ENCODE data around the gene FNBP1L. TPM values are rescaled to one million over a fixed set of nuclear protein-coding genes. Genes with fewer than 3 reads are reported as not detected.

FNBP1L gene
- total RNA-seq, 1 experiment from 2014 or later: 9.2 TPM

DNA sequence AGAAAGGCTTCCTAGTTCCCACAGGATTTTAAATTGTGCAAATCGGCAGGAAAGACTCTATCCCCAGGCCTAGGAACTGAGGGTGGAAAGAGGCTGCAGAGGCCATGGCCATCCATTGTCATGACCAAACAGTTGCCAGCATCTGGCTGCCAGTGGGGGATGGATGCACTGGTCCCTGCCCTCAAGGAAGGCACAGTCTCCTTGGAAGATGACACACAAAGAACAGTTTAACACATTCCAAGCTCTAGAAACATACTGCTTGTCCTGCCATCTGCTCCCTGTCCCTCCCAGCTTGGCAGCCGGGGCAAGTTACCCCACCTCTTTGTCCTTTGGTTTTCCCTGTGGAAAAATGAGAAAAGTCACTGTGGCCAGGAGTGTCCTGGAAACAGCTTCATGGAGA lies 150.5 kb downstream of the FNBP1L start:
- DNase-seq (ENCODE audit: low spot score): no peak
- in situ Hi-C loops (cut with HindIII; ENCODE audit: low sequenced_read_pairs): no loop called here

DNA sequence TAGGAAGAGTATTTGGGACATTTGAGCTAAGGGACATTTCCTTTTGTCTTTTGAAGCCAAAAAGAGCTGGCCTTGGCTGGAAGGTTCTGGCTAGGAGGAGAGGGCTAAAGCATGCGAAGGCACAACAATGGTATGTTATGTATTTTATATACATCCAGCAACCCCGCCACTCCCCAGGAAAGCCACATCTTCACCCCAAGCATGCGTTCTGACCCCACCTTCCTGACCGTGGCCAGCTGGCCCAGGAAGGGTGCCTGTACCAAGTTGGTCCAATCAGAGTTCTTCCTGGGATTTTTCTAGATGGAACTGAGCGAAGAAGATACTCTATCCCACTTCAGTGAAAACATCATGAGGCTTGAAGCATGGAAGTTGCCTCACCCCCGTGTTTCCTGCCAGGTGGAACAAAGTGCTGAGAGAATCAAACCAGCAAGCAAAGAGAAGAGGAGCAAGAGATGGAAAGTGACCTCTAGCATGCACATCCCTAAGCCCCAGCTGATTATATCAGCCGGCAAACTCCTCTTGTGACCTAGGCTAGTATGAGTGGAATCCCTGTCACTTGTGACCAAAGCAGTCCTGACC lies 151.0 kb downstream of the FNBP1L start:
- in situ Hi-C loops (cut with HindIII; ENCODE audit: low sequenced_read_pairs): no loop called here
- no peak for DNase-seq (ENCODE audit: low spot score)

DNA sequence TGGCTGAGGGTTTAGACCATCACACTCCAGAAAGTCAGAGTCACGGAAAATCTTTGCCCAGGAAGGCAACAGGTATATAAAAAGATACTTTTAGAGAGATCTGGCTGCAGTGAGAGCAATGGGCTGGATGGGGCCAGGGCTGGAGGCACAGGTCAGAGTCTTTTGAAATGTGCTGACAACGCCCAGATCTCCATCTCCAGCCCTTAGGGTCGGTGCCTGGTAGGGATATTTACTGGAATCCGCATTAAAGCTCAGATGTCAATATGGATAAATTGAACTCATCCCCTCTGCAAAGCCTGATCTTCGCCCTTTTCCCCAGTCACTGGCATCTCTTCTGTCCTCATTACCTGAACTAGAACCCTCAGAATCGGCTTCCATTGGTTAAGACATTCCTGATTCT lies 151.6 kb downstream of the FNBP1L start:
- in situ Hi-C loops (cut with HindIII; ENCODE audit: low sequenced_read_pairs): no loop called here
- no peak for DNase-seq (ENCODE audit: low spot score)

DNA sequence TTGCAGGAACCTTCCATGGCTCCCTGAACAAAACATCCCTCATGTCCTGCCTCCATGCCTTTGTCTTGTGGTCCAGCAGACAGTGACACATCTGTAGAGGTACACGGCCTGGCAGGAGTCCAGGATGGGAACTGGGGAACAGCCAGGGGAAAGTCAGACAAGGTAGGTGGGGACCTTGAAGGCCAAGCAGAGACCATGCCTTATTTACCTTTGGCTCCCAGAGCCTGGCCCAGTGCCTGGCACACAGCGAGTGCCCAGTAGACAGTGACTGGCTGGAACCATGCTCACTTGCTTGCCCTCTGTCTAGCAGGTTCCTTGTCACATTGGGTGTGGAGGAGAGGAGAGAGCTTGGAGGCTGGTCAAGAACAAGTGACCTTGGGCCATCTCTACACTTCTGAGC lies 152.7 kb downstream of the FNBP1L start:
- no peak for DNase-seq (ENCODE audit: low spot score)

DNA sequence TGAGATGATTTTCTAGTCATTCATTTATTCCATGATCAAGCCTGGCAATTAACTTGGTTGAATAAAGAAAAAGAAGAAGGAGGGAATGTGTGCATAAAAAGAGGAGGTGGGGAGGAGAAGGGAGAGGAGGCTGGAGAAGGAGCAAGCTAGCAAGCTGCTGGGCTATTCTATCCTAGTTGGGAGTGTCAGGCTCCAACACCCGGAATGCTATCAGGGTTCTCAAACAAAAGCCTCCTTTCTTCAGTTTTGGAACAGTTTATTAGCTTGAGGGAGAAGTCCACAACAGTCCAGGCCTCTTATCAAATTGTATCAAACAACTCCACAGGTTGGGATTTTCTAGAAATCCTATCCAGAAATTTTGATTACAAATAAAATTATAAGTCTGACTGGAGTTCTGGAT lies 153.8 kb downstream of the FNBP1L start:
- in situ Hi-C loops (cut with HindIII; ENCODE audit: low sequenced_read_pairs): no loop called here
- DNase-seq (ENCODE audit: low spot score): no peak

More for the DNA sequence above, 152.7 kb downstream of the FNBP1L start:
- in situ Hi-C loops (cut with HindIII; ENCODE audit: low sequenced_read_pairs): no loop called here

DNA sequence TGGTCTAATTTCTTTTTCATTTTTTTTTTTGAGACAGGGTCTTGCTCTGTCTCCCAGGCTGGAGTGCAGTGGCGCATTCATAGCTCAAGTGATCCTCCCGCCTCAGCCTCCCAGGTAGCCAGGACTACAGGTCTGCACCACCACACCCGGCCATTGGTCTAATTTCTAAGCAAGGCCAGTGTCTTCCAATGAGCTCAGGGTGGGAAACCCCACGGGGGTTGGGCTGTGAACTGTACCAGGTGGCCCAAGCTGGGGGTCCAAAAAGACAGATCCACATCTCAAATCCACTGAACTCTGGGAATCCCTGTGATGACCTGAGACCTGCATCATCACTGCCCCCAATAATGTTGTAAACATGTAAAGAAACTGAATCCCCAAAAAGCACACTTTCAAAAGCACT lies 154.2 kb downstream of the FNBP1L start:
- in situ Hi-C loops (cut with HindIII; ENCODE audit: low sequenced_read_pairs): no loop called here
- no peak for DNase-seq (ENCODE audit: low spot score)

DNA sequence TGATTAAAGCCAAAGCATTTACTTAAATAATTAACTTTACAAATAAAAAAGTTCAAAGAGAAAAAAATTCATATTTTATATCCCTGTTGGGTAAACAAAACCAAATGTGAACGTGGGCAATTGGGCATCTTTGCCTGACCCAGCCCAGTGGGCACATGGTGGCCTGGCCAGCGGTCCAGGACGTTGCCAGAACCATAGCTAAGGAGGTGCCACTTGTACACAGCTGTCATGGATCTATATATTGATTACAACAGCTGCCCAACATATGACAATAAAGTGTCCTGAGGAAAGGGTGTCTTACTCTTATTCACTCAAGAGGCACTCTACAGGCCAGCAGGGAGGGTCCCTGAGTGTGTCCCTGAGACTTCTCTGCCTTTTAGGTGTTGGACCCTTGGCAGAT lies 155.2 kb downstream of the FNBP1L start:
- no peak for DNase-seq (ENCODE audit: low spot score)
- in situ Hi-C loops (cut with HindIII; ENCODE audit: low sequenced_read_pairs): no loop called here

DNA sequence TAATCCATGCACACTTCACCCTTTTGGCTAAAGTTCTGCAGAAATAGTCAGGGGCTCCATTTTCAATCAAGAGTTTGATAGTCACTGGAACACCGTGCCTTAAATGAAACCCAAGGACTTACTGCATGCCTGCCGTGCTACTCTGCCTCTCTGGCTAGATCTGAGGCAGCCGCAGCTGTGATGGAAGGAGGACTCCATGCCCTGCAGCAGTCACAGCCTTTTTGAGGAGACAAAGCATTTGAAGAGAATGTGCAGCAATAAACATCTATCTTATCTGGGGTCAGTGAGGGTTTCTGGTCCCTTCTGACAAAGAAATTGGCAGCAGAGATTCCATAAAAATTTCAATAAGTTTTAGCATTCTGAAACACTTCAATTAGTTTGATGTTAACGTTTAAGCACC lies 155.7 kb downstream of the FNBP1L start:
- in situ Hi-C loops (cut with HindIII; ENCODE audit: low sequenced_read_pairs): no loop called here
- no peak for DNase-seq (ENCODE audit: low spot score)

Other genes starting within 250 kb of the FNBP1L start
- 53.4 and 68.5 TPM in 2 replicates for gene DR1, start 102.2 kb upstream of the FNBP1L start, total RNA-seq (2014; rRNA removed; shearing (Covaris generic))
- 2.3 and 3.3 TPM in 2 replicates for gene BCAR3, start 233.7 kb downstream of the FNBP1L start, total RNA-seq (2014; rRNA removed; shearing (Covaris generic))